Measurements from ENCODE around the gene KRT72.

Gene KRT72

GRCh38 chr12:52582486-52582885, 18.8 kb downstream of the KRT72 start:
- H3K27ac ChIP-seq (replicated peaks): no peak overlapping the region
- no peak overlapping the region for H3K4me3 ChIP-seq (replicated peaks; ENCODE audit: insufficient read depth, low read length)
- DNase-seq (ENCODE audit: low read depth in 1 of 2, low spot score in 1 of 2): no peak
- peaks cover 2% of the 10 kb centered on the region for H3K27me3 ChIP-seq (ENCODE audit: insufficient read depth, poor library complexity, severe bottlenecking)
- no peak for TF ChIP-seq CTCF (IDR thresholded peaks at IDR 0.05; ENCODE audit: insufficient read depth, low read length)
- no peak for TF ChIP-seq REST (IDR thresholded peaks at IDR 0.05; ENCODE audit: insufficient replicate concordance, low read depth)
- no peak for TF ChIP-seq SPI1 (IDR thresholded peaks at IDR 0.05; ENCODE audit: borderline replicate concordance, low read depth)

- DNase-seq (ENCODE audit: low read depth in 1 of 2, low spot score in 1 of 2): no peak
- Histone ChIP-seq H3K27me3 (ENCODE audit: insufficient read depth, poor library complexity, severe bottlenecking) (peaks cover 2% of the 10 kb centered on the region), H3K4me3 (replicated peaks; ENCODE audit: insufficient read depth, low read length) (no peak overlapping the region), H3K27ac (replicated peaks) (no peak overlapping the region)
- TF ChIP-seq REST (IDR thresholded peaks at IDR 0.05; ENCODE audit: insufficient replicate concordance, low read depth) (no peak), CTCF (IDR thresholded peaks at IDR 0.05; ENCODE audit: insufficient read depth, low read length) (no peak), POLR2AphosphoS5 (IDR thresholded peaks at IDR 0.05; ENCODE audit: low read depth) (no peak), GABPA (IDR thresholded peaks at IDR 0.05; ENCODE audit: low read depth) (no peak), SPI1 (IDR thresholded peaks at IDR 0.05; ENCODE audit: borderline replicate concordance, low read depth) (no peak)
These were observed 19.8 kb downstream of the KRT72 start for GRCh38 chr12:52581481-52581880.

GRCh38 chr12:52581066-52581465, 20.2 kb downstream of the KRT72 start:
- DNase-seq (ENCODE audit: low read depth in 1 of 2, low spot score in 1 of 2): no peak
- Histone ChIP-seq H3K27me3 (ENCODE audit: insufficient read depth, poor library complexity, severe bottlenecking) (peaks cover 2% of the 10 kb centered on the region), H3K4me3 (replicated peaks; ENCODE audit: insufficient read depth, low read length) (no peak overlapping the region), H3K27ac (replicated peaks) (no peak overlapping the region)
- TF ChIP-seq SPI1 (IDR thresholded peaks at IDR 0.05; ENCODE audit: borderline replicate concordance, low read depth) (no peak), REST (IDR thresholded peaks at IDR 0.05; ENCODE audit: insufficient replicate concordance, low read depth) (no peak), POLR2AphosphoS5 (IDR thresholded peaks at IDR 0.05; ENCODE audit: low read depth) (no peak), CTCF (IDR thresholded peaks at IDR 0.05; ENCODE audit: insufficient read depth, low read length) (no peak), GABPA (IDR thresholded peaks at IDR 0.05; ENCODE audit: low read depth) (no peak)
